GM12875 (cell line): ENCODE measurements around the gene KCNMA1.

Experiments
- H3K4me3 ChIP-seq: one replicate; pipeline ENCODE4 v1.5.1; 2011; ENCODE audit warnings: low read depth, low read length, control low read depth
- TF ChIP-seq, protein P1 (sequence below): IDR thresholded peaks from 2 replicates; pipeline ENCODE4 v1.5.1; 2011; ENCODE audit warnings: low read depth, mild to moderate bottlenecking, control low read depth, inconsistent platforms, low read length, moderate library complexity, borderline replicate concordance; ENCODE audit not compliant: insufficient read depth

The KCNMA1 gene

DNA sequence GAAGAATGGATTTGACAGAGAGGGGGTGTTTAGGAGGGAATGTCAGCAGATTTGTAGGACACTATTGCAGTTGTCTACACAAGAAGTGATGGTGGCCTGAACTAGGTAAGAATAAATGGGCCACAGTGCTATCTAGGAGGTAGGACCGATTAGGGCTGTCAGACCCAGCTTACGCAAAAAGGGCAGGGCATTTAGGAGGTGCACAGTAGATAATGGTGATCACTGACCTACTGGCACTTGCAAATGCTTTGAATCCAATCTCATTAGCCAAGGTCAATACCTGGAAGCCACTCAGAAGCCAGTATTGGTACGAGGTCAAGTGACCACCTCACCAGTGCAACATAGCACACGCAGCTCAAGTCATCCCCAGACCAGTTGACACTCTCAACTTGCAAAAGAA is 330.9 kb downstream of the KCNMA1 start:
- H3K4me3 ChIP-seq, result no peak overlapping the region
- TF ChIP-seq, protein P1, sequence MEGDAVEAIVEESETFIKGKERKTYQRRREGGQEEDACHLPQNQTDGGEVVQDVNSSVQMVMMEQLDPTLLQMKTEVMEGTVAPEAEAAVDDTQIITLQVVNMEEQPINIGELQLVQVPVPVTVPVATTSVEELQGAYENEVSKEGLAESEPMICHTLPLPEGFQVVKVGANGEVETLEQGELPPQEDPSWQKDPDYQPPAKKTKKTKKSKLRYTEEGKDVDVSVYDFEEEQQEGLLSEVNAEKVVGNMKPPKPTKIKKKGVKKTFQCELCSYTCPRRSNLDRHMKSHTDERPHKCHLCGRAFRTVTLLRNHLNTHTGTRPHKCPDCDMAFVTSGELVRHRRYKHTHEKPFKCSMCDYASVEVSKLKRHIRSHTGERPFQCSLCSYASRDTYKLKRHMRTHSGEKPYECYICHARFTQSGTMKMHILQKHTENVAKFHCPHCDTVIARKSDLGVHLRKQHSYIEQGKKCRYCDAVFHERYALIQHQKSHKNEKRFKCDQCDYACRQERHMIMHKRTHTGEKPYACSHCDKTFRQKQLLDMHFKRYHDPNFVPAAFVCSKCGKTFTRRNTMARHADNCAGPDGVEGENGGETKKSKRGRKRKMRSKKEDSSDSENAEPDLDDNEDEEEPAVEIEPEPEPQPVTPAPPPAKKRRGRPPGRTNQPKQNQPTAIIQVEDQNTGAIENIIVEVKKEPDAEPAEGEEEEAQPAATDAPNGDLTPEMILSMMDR, result no peak

DNA sequence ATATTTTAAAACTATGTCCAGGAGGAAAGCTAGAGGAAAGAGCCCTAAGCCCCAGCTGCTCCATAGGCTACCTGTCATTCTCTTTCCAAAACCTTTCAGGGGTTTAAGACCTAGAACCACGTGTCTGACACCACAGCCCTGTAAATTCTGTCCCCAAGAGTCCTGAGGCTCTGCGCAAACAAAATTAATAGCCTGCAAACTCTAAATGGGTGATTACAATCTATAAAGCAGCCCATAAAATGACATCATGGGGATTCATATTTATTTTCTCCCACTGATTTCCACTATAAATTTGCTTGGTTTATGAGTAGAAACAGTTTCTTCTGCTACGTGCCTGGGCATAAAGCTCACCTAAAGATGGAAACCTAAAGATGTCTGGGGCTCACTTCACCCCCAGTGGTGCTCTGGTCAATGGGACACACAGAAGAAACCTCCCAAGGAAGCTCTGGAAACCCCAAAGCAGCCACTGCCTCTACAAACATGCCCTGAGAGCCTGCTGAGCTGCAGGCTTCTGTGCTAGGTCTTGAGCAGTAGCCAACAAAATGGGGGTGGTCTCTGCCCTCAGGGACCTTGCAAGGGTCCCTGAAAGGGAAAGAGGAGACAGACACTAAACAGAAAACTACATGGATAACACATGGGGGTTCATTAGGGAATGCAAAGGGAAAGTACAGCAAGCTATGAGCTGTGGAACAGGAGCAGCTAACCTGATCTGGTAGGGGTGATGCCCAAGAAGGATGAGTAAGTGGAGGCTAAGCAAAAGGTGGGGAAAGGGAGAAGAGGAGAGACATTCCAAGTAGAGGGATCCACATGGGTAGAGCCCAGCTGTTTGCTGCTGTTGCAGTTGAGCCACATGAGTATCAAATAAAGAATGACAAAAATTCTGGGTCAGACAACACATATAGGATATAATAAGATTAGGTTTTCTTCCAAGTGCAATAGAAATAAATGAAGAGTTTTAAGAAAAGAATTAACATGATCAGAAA is 331.7 kb downstream of the KCNMA1 start:
- TF ChIP-seq, protein P1, result no peak
- H3K4me3 ChIP-seq, result no peak overlapping the region

DNA sequence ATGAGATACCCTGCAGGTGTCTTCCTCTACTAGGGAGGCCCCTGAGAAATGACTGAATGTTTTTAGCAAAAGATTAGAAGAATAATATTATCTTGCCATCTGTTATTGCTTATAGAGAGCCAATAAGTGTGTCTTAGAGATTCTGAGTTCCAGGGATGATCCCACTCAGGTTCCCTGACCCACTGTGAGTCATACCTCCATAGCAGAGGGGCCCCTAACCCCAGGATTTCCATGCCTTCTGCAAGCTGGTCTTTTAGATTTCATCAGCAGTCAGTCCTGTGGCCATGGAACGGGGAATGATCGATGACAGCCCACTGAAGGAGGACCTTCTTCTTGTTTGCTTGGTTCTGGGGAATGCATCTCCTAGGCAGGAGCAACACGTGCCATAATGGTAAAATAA is 333.4 kb downstream of the KCNMA1 start:
- H3K4me3 ChIP-seq, result no peak overlapping the region
- TF ChIP-seq, protein P1, result no peak

DNA sequence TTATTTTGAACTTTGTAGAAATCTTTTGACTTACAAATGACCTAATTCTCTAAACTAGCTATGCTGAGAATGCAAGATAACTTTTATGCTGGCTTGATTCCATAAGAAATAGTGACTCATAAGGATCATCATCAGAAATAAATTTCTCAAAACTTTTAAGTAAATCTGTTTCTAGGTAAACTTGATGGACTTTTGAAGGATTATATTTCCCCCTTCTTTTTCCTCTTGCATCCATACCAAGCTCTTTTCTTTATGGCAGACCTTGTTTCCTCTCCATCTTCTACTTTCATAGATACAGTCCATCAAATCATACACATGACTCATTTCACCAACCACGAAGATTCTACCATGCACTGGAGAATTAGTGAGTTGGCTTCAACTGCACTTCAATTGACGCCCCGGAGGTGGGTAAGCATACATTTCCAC is 336.3 kb downstream of the KCNMA1 start:
- H3K4me3 ChIP-seq, result no peak overlapping the region
- TF ChIP-seq, protein P1, result no peak

DNA sequence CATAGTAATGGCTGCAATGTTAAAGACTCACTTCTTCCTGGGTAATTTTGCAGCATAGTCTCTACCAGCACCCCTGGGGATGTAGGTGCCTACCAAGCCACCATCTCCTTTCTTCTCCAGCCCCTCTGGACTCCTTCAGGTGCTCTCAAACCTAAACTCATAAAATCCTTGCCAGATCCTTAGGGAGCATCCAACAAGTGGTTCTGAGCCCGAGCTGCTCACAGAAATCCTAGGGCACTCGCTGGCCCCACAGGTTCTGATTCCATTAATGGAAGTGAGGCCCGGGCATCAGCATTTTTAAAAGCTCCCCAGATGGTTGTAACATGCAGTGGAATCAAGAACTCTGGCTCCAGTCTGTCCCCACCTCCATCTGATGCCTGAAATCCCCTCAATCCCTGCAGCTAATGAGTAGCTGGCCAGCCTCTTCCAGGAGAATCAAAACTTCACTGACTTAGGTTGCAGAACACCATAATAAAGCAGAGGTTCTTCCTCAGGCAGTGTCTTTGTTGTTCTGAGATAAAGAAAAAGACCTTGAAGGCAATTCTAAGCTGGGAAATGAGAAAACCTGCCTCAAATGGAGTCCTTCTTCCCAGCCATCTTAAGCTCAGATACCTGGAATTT is 336.8 kb downstream of the KCNMA1 start:
- H3K4me3 ChIP-seq, result no peak overlapping the region
- TF ChIP-seq, protein P1, result no peak

DNA sequence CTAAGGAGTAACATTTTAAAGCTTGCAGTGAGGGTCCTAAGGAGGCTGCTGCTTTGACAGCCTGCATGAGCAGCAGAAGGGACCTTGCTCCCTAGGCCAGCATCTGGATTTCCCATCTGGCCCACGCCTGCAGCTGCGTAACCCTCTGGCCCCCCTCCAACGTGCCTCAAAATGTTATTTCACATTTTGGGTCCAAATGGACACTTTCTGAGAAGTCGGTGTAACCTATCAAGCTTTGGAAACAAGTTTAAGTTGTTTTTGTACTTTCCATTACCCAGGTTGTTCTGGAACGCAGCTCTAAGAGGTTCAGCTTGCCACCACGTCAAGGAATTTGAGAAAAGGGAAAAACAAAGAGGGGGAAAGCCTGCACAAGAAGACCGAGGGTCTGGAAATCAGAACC is 338.3 kb downstream of the KCNMA1 start:
- TF ChIP-seq, protein P1, result no peak

More for the DNA sequence above, 338.3 kb downstream of the KCNMA1 start:
- H3K4me3 ChIP-seq, result no peak overlapping the region
